HEK293 (cell line): ENCODE measurements around the gene CRX.

Source experiments
- GLIS1 ChIP-seq: fragments of 450-650 bp; formaldehyde crosslinking; IDR thresholded peaks from 2 replicates; pipeline ENCODE4 v1.5.1; 2016; ENCODE audit warnings: missing biosample characterization, missing genetic modification characterization
- KLF1 ChIP-seq: fragments of 450-650 bp; formaldehyde crosslinking; IDR thresholded peaks from 2 replicates; pipeline ENCODE4 v1.5.1; 2016; ENCODE audit warnings: missing biosample characterization, missing genetic modification characterization
- PRDM10 ChIP-seq: fragments of 450-650 bp; formaldehyde crosslinking; IDR thresholded peaks from 2 replicates; pipeline ENCODE4 v1.5.1; 2016; ENCODE audit warnings: missing biosample characterization, missing genetic modification characterization
- SP2 ChIP-seq: fragments of 450-650 bp; formaldehyde crosslinking; IDR thresholded peaks from 2 replicates; pipeline ENCODE4 v1.5.1; 2016; ENCODE audit warnings: missing biosample characterization, missing genetic modification characterization
- YY1 ChIP-seq: fragments of 450-650 bp; formaldehyde crosslinking; IDR thresholded peaks from 2 replicates; pipeline ENCODE4 v1.5.1; 2018; ENCODE audit warnings: missing biosample characterization, missing genetic modification characterization
- YY2 ChIP-seq: fragments of 450-650 bp; formaldehyde crosslinking; IDR thresholded peaks from 2 replicates; pipeline ENCODE4 v1.5.1; 2016; ENCODE audit warnings: missing biosample characterization, missing genetic modification characterization
- ZBTB11 ChIP-seq: fragments of 450-650 bp; formaldehyde crosslinking; conservative IDR thresholded peaks from 2 replicates; pipeline ENCODE4 v1.5.1; 2016; ENCODE audit warnings: low read depth, missing biosample characterization, missing genetic modification characterization
- ZBTB8A ChIP-seq: fragments of 450-650 bp; formaldehyde crosslinking; IDR thresholded peaks from 2 replicates; pipeline ENCODE4 v1.5.1; 2016; ENCODE audit warnings: missing biosample characterization, missing genetic modification characterization
- ZNF10 ChIP-seq: fragments of 450-650 bp; formaldehyde crosslinking; IDR thresholded peaks from 2 replicates; pipeline ENCODE4 v1.5.1; 2017; ENCODE audit warnings: missing biosample characterization, missing genetic modification characterization
- ZNF148 ChIP-seq: fragments of 450-650 bp; formaldehyde crosslinking; IDR thresholded peaks from 2 replicates; pipeline ENCODE4 v1.5.0; 2017; ENCODE audit warnings: missing biosample characterization, missing genetic modification characterization, borderline replicate concordance
- ZNF23 ChIP-seq: fragments of 450-650 bp; formaldehyde crosslinking; IDR thresholded peaks from 2 replicates; pipeline ENCODE4 v1.5.1; 2016; ENCODE audit warnings: missing biosample characterization, missing genetic modification characterization, borderline replicate concordance
- ZNF24 ChIP-seq: fragments of 450-650 bp; formaldehyde crosslinking; IDR thresholded peaks from 2 replicates; pipeline ENCODE4 v1.5.1; 2016; ENCODE audit warnings: missing biosample characterization, missing genetic modification characterization
- ZNF26 ChIP-seq: fragments of 450-650 bp; formaldehyde crosslinking; IDR thresholded peaks from 2 replicates; pipeline ENCODE4 v1.5.1; 2016; ENCODE audit warnings: missing biosample characterization, missing genetic modification characterization
- ZNF324 ChIP-seq: fragments of 450-650 bp; formaldehyde crosslinking; IDR thresholded peaks from 2 replicates; pipeline ENCODE4 v1.5.1; 2016; ENCODE audit warnings: missing biosample characterization, missing genetic modification characterization
- ZNF391 ChIP-seq: fragments of 450-650 bp; formaldehyde crosslinking; IDR thresholded peaks from 2 replicates; pipeline ENCODE4 v1.5.1; 2016; ENCODE audit warnings: low read depth, missing biosample characterization, missing genetic modification characterization, borderline replicate concordance
- ZNF394 ChIP-seq: fragments of 450-650 bp; formaldehyde crosslinking; IDR thresholded peaks from 2 replicates; pipeline ENCODE4 v1.5.1; 2016; ENCODE audit warnings: missing biosample characterization, missing genetic modification characterization, mild to moderate bottlenecking, moderate library complexity, borderline replicate concordance
- ZNF398 ChIP-seq: fragments of 450-650 bp; formaldehyde crosslinking; IDR thresholded peaks from 2 replicates; pipeline ENCODE4 v1.5.1; 2017; ENCODE audit warnings: missing biosample characterization, missing genetic modification characterization
- ZNF416 ChIP-seq: fragments of 450-650 bp; formaldehyde crosslinking; IDR thresholded peaks from 2 replicates; pipeline ENCODE4 v1.5.1; 2016; ENCODE audit warnings: missing biosample characterization, missing genetic modification characterization
- ZNF639 ChIP-seq: fragments of 450-650 bp; formaldehyde crosslinking; IDR thresholded peaks from 2 replicates; pipeline ENCODE4 v1.5.1; 2016; ENCODE audit warnings: missing biosample characterization, missing genetic modification characterization
- ZNF670 ChIP-seq: fragments of 450-650 bp; formaldehyde crosslinking; IDR thresholded peaks from 2 replicates; pipeline ENCODE4 v1.5.1; 2016; ENCODE audit warnings: missing biosample characterization, missing genetic modification characterization, low read depth
- ZNF76 ChIP-seq: fragments of 450-650 bp; formaldehyde crosslinking; IDR thresholded peaks from 2 replicates; pipeline ENCODE4; 2016; ENCODE audit warnings: low read depth, missing biosample characterization, missing genetic modification characterization, borderline replicate concordance
- ZNF843 ChIP-seq: fragments of 450-650 bp; formaldehyde crosslinking; IDR thresholded peaks from 2 replicates; pipeline ENCODE4 v1.5.1; 2016; ENCODE audit warnings: missing biosample characterization, missing genetic modification characterization

CRX gene

GRCh38 chr19:47778049-47778953 lies 43.4 kb upstream of the CRX start, which contains the start of gene SELENOW (continued):
- TF ChIP-seq ZNF148 (tag by site-specific recombination) = peak; percentile 57; the same call in 1 of the 2 replicates
- peak; percentile 99 for TF ChIP-seq KLF1 (tag by site-specific recombination)
- no peak for TF ChIP-seq ZNF670
- TF ChIP-seq ZNF398 (tag by site-specific recombination) = peak; percentile 92
- TF ChIP-seq GLIS1 = peak; percentile 94
- TF ChIP-seq ZNF24 (tag by site-specific recombination) = peak; percentile 65; the same call in 1 of the 2 replicates
- TF ChIP-seq SP2 = peak; percentile 77
- TF ChIP-seq ZNF391 (tag by site-specific recombination) = peak; percentile 44; the same call in 1 of the 2 replicates
- TF ChIP-seq ZNF394 = peak; percentile 41; the same call in 1 of the 2 replicates
- no peak; the same call in 1 of the 2 replicates for TF ChIP-seq ZNF23
- TF ChIP-seq ZNF416 (tag by site-specific recombination) = no peak
- peak; percentile 72 for TF ChIP-seq ZBTB8A (tag by site-specific recombination)
- no peak for TF ChIP-seq ZNF26
- peak; percentile 53; the same call in 1 of the 2 replicates for TF ChIP-seq YY2 (tag by site-specific recombination)
- peak; percentile 27; the same call in 1 of the 2 replicates for TF ChIP-seq ZBTB11 (tag by site-specific recombination)
- TF ChIP-seq ZNF639 (tag by site-specific recombination) = peak; percentile 69; the same call in 1 of the 2 replicates
- TF ChIP-seq ZNF324 = peak; percentile 84
- peak; percentile 75; the same call in 1 of the 2 replicates for TF ChIP-seq ZNF843 (tag by site-specific recombination)
- peak; percentile 61; the same call in 1 of the 2 replicates for TF ChIP-seq ZNF76 (tag by site-specific recombination)
- peak; percentile 31; the same call in 1 of the 2 replicates for TF ChIP-seq ZNF10 (tag by site-specific recombination)
- peak; percentile 100 for TF ChIP-seq PRDM10 (tag by site-specific recombination)
- 0 out of 2 replicates have a peak, but pooled peaks have one; percentile 42 for TF ChIP-seq YY1 (tag by site-specific recombination)
